Measurements from ENCODE around the gene SGSM2. TPM values are rescaled to one million over a fixed set of nuclear protein-coding genes. Genes with fewer than 3 reads are reported as not detected.

SGSM2 gene
- total RNA-seq, 2 donors from 2014 or later, result 26.7 to 27.6 TPM

- Histone ChIP-seq H3K27ac (no peak overlapping the region), H3K4me1 (no peaks in the 10 kb centered on the region), H3K9me3 (no peaks in the 10 kb centered on the region), H3K4me3 (no peak overlapping the region), H3K36me3 (no peaks in the 10 kb centered on the region), H3K9ac (ENCODE audit: low read depth in 2 of 2, low read length in 2 of 2) (no peak overlapping the region), H3K27me3 (no peaks in the 10 kb centered on the region)
- intact Hi-C loops (cut with DNase I), result no loop called here
- no peak for DNase-seq
- TF ChIP-seq, protein P1, sequence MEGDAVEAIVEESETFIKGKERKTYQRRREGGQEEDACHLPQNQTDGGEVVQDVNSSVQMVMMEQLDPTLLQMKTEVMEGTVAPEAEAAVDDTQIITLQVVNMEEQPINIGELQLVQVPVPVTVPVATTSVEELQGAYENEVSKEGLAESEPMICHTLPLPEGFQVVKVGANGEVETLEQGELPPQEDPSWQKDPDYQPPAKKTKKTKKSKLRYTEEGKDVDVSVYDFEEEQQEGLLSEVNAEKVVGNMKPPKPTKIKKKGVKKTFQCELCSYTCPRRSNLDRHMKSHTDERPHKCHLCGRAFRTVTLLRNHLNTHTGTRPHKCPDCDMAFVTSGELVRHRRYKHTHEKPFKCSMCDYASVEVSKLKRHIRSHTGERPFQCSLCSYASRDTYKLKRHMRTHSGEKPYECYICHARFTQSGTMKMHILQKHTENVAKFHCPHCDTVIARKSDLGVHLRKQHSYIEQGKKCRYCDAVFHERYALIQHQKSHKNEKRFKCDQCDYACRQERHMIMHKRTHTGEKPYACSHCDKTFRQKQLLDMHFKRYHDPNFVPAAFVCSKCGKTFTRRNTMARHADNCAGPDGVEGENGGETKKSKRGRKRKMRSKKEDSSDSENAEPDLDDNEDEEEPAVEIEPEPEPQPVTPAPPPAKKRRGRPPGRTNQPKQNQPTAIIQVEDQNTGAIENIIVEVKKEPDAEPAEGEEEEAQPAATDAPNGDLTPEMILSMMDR (IDR thresholded peaks at IDR 0.05), result no peak
Measured at GRCh38 chr17:2369551-2370210, 32.4 kb downstream of the SGSM2 start.

DNA sequence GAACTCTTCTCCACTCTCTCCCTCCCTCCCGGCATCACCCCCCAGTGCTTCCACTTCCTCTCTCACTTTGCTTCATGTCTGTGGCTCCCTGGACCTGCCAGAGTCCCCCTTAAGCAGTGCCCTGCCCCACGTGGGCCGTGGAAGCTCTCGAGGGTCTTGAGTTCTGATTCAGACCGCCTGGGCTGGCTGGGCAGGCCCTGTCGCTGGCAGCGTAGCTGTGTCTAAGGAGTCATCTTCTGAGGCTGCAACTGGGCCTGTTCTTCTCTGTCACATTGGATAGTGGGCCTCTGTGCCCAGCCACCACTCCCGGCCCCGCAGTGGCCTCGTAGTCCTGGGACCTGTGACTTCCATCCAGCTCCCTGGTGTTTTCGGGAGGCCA lies 32.9 kb downstream of the SGSM2 start:
- H3K4me3 ChIP-seq, result no peak overlapping the region
- intact Hi-C loops (cut with DNase I), result no loop called here
- no peaks in the 10 kb centered on the region for H3K36me3 ChIP-seq
- H3K9me3 ChIP-seq, result no peaks in the 10 kb centered on the region
- H3K27ac ChIP-seq, result no peak overlapping the region
- no peak overlapping the region for H3K9ac ChIP-seq (ENCODE audit: low read depth in 2 of 2, low read length in 2 of 2)
- H3K27me3 ChIP-seq, result no peaks in the 10 kb centered on the region
- TF ChIP-seq, protein P1 (IDR thresholded peaks at IDR 0.05), result no peak
- H3K4me1 ChIP-seq, result no peaks in the 10 kb centered on the region
- DNase-seq, result no peak

- intact Hi-C loops (cut with DNase I), result no loop called here
- no peaks in the 10 kb centered on the region for H3K36me3 ChIP-seq
Measured at GRCh38 chr17:2371183-2372130, 34.2 kb downstream of the SGSM2 start.

GRCh38 chr17:2372180-2372579 lies 34.9 kb downstream of the SGSM2 start:
- TF ChIP-seq, protein P1 (IDR thresholded peaks at IDR 0.05), result no peak
- H3K9ac ChIP-seq (ENCODE audit: low read depth in 2 of 2, low read length in 2 of 2), result no peak overlapping the region
- no peaks in the 10 kb centered on the region for H3K36me3 ChIP-seq
- no peak overlapping the region for H3K27ac ChIP-seq
- H3K4me1 ChIP-seq, result no peaks in the 10 kb centered on the region
- H3K4me3 ChIP-seq, result no peak overlapping the region
- no peaks in the 10 kb centered on the region for H3K27me3 ChIP-seq
- no peaks in the 10 kb centered on the region for H3K9me3 ChIP-seq
- intact Hi-C loops (cut with DNase I), result no loop called here
- DNase-seq, result no peak

More at GRCh38 chr17:2371183-2372130, 34.2 kb downstream of the SGSM2 start:
- TF ChIP-seq, protein P1 (IDR thresholded peaks at IDR 0.05), result no peak
- Histone ChIP-seq H3K27ac (no peak overlapping the region), H3K4me3 (no peak overlapping the region), H3K9me3 (no peaks in the 10 kb centered on the region), H3K9ac (ENCODE audit: low read depth in 2 of 2, low read length in 2 of 2) (no peak overlapping the region), H3K4me1 (no peaks in the 10 kb centered on the region), H3K27me3 (no peaks in the 10 kb centered on the region)
- no peak for DNase-seq

DNA sequence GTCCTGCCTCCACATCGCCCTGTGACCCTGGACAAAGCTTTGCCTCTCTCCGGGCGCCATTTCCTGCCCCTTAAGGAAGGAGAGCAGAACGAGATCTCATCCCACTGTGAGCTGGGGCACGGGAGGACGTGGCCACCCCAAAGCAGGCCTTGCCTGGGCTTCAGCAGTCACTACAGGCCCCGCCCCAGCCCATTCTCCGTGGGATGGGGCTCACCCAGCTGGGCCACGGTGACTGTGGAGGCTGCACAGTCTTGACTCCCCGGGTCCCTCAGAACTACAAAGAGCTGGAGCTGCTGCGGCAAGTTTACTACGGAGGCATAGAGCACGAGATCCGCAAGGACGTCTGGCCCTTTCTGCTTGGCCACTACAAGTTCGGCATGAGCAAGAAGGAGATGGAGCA lies 35.4 kb downstream of the SGSM2 start:
- Histone ChIP-seq H3K27ac (no peak overlapping the region), H3K9ac (ENCODE audit: low read depth in 2 of 2, low read length in 2 of 2) (no peak overlapping the region), H3K4me3 (no peak overlapping the region), H3K27me3 (no peaks in the 10 kb centered on the region), H3K36me3 (no peaks in the 10 kb centered on the region), H3K4me1 (no peaks in the 10 kb centered on the region), H3K9me3 (no peaks in the 10 kb centered on the region)
- DNase-seq, result no peak
- intact Hi-C loops (cut with DNase I), result no loop called here
- TF ChIP-seq, protein P1 (IDR thresholded peaks at IDR 0.05), result no peak
